ENCODE results near the gene UGCG. TPM values are rescaled to one million over a fixed set of nuclear protein-coding genes. Genes with fewer than 3 reads are reported as not detected.

The UGCG gene
- total and polyA plus RNA-seq, 9 of the 15 experiments (the other 6 are each of a cell fraction or from before 2014, with no cell fraction given), result 20.0 to 40.3 (median 29.2) TPM

DNA sequence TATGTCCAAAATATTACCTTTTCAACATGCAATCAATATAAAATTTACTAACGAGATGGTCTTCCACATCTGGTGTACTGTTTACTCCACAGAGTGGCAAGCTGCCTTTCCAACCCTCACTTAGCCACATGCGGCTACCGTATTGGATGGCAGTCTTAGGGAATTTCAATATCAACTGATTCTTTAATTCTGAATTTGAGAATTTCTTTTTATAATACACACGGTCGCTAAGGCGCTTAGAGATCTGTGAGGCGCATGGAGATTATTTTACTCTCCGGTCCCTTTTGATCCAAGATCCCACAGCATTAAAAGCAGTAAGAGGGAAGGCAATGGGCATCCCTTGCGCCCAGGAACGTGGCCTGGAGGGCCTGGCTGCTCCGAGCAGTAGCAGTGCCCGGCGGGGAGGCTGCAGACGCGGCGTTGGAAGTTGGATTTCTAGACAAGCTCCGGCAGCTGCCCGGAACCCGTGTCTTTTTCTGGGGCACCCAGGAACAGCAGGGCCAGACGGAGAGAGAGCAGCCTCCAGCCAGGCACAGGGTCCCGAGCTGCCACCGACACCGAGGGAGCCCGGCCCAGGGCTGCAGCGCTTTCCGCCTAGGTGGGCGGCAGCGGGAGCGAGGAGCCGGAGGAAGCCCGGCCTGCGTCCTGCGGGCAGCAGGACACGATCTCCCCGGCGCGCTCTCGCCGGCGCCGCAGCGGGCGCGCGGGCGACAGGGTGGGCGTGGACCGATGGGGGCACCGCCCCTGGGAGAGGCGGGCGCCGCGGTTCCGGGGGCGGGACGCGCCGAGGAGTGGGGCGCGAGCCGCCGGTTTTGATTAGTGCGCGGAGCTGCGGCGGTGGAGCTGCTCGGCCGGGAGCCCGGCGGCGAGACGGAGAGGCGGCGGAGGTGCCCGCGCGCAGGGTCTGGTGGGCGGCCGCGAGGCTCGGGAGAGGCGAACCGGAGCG, at the start of gene UGCG (continued):
- no peak for TF ChIP-seq POU5F1 (IDR thresholded peaks at IDR 0.05; ENCODE audit: borderline replicate concordance, low read depth, low read length, partially characterized antibody)
- TF ChIP-seq PTBP1 (IDR thresholded peaks at IDR 0.05; ENCODE audit: low read depth, low read length), result no peak
- TF ChIP-seq, protein P1, sequence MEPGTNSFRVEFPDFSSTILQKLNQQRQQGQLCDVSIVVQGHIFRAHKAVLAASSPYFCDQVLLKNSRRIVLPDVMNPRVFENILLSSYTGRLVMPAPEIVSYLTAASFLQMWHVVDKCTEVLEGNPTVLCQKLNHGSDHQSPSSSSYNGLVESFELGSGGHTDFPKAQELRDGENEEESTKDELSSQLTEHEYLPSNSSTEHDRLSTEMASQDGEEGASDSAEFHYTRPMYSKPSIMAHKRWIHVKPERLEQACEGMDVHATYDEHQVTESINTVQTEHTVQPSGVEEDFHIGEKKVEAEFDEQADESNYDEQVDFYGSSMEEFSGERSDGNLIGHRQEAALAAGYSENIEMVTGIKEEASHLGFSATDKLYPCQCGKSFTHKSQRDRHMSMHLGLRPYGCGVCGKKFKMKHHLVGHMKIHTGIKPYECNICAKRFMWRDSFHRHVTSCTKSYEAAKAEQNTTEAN (CRISPR knock-in tag; IDR thresholded peaks at IDR 0.05), result no peak
- peak; percentile 77 to 83; a peak in 3 of 4 replicates for TF ChIP-seq NRF1 (conservative IDR thresholded peaks at IDR 0.05 in 1 of 2, IDR thresholded peaks at IDR 0.05 in 1 of 2)
- no peak for TF ChIP-seq MAFG (tag; conservative IDR thresholded peaks at IDR 0.05)
- TF ChIP-seq MYNN (IDR thresholded peaks at IDR 0.05), result no peak
- TF ChIP-seq MYNN (CRISPR knock-in tag; IDR thresholded peaks at IDR 0.05), result no peak
- TF ChIP-seq, protein P2, sequence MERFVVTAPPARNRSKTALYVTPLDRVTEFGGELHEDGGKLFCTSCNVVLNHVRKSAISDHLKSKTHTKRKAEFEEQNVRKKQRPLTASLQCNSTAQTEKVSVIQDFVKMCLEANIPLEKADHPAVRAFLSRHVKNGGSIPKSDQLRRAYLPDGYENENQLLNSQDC (CRISPR knock-in tag; IDR thresholded peaks at IDR 0.05), result no peak
- TF ChIP-seq ZNF239 (CRISPR knock-in tag; IDR thresholded peaks at IDR 0.05), result 0 out of 2 replicates have a peak, but pooled peaks have one; percentile 16
- no peak for TF ChIP-seq NCOR1 (IDR thresholded peaks at IDR 0.05)
- TF ChIP-seq ZNF445 (CRISPR knock-in tag; IDR thresholded peaks at IDR 0.05; ENCODE audit: low read depth), result 0 out of 2 replicates have a peak, but pooled peaks have one; percentile 58
- peak; percentile 46 for TF ChIP-seq E2F8 (IDR thresholded peaks at IDR 0.05; ENCODE audit: low read depth, partially characterized antibody)
- no peak for TF ChIP-seq ZNF830 (CRISPR knock-in tag; IDR thresholded peaks at IDR 0.05)
- TF ChIP-seq CXXC5 (CRISPR knock-in tag; IDR thresholded peaks at IDR 0.05), result peak; percentile 92
- TF ChIP-seq STAT5B (CRISPR knock-in tag; IDR thresholded peaks at IDR 0.05), result no peak
- TF ChIP-seq SMAD2 (IDR thresholded peaks at IDR 0.05; ENCODE audit: low read depth, low read length), result no peak
- no peak for TF ChIP-seq FOXK2 (conservative IDR thresholded peaks at IDR 0.05 in 1 of 2, IDR thresholded peaks at IDR 0.05 in 1 of 2; ENCODE audit: low read depth in 2 of 2)
- TF ChIP-seq HDAC1 (IDR thresholded peaks at IDR 0.05), result peak in 1 of 2 experiments; percentile 49; a peak in 1 of 4 replicates
- TF ChIP-seq SMARCC2 (IDR thresholded peaks at IDR 0.05; ENCODE audit: low read depth), result no peak
- no peak for TF ChIP-seq ZZZ3 (IDR thresholded peaks at IDR 0.05)
- TF ChIP-seq POLR2B (IDR thresholded peaks at IDR 0.05; ENCODE audit: low read depth, partially characterized antibody), result peak; percentile 82
- TF ChIP-seq, protein P3, sequence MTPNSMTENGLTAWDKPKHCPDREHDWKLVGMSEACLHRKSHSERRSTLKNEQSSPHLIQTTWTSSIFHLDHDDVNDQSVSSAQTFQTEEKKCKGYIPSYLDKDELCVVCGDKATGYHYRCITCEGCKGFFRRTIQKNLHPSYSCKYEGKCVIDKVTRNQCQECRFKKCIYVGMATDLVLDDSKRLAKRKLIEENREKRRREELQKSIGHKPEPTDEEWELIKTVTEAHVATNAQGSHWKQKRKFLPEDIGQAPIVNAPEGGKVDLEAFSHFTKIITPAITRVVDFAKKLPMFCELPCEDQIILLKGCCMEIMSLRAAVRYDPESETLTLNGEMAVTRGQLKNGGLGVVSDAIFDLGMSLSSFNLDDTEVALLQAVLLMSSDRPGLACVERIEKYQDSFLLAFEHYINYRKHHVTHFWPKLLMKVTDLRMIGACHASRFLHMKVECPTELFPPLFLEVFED (CRISPR knock-in tag; conservative IDR thresholded peaks at IDR 0.05), result no peak; the same call in 1 of the 2 replicates
